GM19193 (cell line): Measurements from ENCODE around the gene NPAS2.

Experiments used
- POLR2A ChIP-seq: IDR thresholded peaks from 4 replicates; pipeline ENCODE4 v1.6.1; 2011; ENCODE audit not compliant: insufficient read depth, insufficient read length; ENCODE audit errors: extremely low read depth

NPAS2 gene

DNA sequence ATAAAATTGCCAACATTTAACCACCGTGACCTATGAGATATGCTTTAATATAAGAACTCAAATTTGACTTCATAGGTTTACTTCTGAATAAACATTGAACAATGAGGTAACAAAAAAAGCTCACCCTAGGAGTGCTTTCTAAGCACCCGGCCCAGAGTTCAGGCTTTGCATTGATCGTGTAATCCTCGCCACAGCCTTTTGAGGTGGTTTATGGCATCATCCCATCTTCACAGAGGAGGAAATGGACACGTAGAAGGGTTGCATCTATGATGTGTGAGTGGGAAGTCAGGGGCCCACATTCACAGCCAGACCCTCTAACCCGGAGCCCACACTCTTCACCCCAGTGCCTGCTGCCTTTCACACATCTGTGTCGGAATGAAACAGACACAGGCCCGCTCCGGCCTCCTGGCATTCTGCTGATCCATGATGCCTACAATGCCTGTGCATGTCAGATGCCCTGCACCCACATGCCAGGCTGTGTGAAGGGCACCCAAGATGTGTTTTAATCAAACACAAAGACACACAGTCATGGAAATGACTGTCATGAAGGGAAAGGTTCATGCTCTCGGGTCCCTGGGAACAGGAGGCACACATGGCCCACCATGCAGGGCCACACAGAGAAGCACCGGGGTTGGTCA, 133.6 kb downstream of the NPAS2 start:
- TF ChIP-seq POLR2A: no peak

DNA sequence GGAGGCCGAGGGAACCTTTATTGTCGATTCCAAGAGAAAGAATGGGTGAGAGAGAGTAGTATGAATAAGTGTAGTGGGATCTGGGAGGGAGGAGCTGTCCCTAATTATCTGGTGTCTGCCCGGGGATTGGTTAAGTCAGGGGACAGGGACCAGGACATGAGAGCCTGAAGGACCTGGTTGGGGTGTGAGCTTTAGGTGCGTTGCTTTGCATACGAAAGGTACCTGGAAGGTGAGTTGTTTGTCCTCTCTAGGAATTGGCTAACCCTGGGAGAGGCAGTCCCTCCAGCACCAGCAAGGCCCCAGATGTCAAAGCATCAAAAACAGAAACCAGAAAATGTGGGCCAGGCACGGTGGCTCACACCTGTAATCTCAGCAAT, 134.1 kb downstream of the NPAS2 start:
- TF ChIP-seq POLR2A: no peak

DNA sequence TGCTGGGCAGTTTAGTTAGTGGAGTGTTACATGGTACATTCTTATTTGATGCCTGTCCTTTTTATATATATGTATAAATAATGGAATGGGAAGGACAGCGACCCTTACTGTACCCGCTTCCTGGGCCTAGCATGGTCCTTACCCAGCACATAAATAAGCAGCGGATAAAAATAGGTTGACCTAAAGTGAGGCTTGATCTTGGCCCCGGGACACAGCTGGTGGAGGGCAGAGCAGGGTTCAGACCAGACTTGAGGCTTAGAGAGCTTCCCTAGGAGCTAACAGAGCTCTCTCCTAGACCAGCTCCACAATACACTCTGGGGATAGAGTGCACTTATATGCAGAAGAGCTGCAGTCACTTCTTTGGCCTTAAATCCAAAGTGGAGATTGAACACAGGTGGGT, 135.3 kb downstream of the NPAS2 start:
- no peak for TF ChIP-seq POLR2A

DNA sequence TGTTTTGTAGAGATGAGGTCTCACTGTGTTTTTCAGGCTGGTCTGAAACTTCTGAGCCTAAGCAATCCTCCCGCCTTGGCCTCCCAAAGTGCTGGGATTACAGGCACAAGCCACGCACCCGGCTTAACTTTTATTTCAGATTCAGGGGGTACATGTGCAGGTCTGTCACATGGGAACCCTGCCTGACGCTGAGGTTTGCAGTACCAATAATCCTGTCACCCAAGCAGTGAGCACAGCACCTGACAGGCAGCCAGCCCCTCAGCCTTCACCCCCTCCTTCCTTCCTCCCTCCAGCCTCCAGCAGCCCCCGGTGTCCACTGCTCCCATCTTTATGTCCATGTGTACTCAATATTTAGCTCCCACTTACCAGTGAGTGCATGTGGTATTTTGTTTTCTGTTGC, 136.1 kb downstream of the NPAS2 start:
- no peak for TF ChIP-seq POLR2A

DNA sequence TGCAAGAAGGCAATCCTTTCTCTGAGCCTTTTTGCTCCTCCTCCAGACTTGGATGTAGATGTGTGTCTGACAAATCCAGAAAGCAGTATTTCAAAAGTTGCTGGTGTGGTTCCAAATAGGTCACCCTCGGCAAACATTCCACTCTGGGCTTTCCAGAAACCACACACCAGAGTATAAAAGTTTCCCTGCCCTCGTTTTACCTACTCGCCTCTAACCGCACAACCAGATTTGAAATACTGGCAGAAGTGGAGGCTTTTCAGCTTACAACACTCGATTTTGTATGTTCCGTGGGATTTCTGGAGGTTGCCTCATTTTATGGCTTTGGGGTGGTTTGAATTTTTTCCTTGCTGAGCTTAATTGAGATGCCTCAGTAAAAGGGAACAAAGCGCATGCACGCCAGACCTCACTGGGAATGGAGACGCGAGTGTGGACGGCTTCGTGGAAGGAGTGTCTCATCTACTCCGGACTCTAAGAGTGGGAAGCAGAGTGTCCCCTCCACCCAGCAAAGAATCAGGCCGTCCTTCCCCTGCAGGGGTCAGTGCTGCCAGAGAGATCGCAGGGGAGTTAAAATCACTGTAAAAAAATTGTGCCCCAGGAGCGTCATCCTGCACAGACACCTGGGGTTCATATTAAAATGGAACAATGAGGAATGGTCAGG, 138.2 kb downstream of the NPAS2 start:
- TF ChIP-seq POLR2A: no peak

DNA sequence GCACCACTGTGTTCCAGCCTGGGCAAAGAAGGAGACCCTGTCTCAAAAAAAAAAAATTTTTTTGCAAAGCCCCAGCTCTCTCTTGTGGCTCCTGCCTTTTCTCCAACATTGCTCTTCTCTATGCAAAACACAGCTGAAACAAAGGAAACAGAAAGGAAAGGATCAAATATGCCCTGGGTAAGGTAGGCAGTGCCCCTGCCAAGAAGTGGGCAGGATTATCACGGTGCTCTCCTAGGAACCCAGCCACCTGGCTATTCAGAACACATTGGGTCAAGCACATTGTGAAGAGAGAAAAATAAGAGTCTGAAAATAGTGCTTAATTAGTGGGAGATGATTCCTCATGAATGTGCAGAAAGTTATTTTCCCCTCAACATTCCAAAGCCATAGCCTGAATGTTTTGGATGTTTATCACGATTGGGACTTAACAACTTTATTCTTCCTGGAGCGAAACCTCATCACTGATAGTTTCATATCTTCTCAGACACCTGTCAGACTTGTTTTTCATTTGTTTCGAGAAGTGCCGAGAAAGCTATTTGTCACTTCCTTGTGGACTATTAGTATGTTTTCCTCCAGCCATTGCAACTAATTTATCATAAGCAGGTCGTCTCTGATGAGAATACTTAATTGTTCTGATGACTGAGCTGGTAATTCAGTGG, 139.4 kb downstream of the NPAS2 start:
- no peak for TF ChIP-seq POLR2A

DNA sequence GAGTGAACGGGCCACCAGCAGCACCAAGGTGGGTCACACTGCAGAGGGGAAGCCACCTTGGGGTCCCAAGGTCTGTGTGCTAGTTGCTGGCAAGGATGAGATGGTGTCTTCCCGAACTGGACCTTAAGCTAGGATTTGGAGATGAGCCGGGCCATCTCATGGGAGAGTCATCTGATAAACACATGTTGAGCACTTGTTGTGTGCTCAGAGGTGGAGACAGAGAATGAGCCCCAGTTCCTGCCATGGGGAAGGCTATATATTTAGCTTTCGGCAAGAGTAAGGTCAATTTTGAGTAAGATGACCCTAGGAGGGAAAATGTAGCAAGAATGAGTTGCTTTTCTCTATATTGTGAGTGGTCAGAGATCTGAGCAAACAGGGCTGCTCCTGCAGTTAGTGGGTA, 140.7 kb downstream of the NPAS2 start:
- TF ChIP-seq POLR2A: no peak

DNA sequence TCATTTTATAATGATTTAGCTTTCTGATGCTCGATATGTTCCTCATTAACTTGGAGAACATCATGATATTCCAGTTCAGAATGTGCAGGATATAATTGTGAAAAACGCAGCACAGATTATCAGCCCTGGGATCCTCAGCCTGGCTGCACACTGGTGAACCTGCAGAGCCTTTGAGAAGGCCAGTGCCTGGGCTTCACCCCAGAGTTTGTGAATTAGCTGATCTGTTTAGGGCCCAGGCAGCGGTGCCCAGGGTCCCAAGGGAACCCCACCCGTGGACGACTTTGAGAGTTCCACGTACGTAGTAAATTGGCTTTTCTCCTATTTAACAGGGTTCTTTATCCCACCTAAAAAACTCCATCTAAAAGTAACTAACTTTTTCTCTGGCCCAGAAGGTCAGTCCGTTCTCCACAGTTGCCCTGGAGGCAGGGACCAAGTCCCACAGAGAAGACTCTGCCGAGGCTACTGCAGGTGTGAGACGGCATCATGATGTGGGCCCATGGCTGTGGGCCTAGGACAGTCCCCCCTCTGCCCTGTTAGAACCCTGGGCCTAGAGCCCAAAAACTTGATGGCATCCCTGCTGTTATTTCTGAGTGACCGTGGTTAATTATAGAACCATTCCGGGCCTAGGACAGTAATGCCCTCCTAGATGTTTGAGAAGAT, 142.6 kb downstream of the NPAS2 start:
- TF ChIP-seq POLR2A: no peak

DNA sequence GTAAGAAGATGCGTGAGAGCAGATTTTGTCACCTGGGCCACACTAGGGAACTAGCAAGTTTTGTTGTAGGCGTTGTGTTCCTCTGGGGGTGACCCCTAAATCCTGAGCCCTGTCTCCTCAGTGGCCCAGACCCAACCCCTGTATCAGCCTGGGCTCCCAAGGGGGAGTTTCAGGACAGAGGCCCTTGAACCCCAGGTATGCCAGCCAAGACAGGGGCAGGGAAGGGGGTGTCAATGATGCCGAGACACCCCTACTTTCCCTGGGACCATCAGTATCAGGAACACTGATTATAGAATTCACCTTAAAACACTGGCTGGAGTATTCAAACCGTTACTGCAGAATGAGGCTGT, 143.1 kb downstream of the NPAS2 start:
- TF ChIP-seq POLR2A: no peak

DNA sequence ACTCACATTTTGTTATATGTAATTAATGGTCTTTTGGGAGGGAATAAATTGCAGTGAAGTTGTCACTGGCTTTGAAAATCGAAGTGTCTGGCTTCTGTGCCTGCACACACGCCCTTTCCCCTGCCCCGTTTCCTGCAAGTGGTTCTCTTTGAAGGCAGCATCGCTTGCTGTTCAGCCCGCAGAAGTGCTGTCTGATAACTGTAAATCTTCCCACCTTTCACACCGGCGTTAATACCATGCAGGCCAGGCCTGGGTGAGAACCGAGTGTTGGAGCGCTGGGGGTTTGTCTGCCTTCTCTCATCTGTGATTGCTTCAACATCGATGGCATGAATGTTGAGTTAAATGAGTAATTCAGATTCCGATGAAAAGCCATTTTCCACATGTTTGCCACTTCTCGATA, 144.3 kb downstream of the NPAS2 start:
- TF ChIP-seq POLR2A: no peak

DNA sequence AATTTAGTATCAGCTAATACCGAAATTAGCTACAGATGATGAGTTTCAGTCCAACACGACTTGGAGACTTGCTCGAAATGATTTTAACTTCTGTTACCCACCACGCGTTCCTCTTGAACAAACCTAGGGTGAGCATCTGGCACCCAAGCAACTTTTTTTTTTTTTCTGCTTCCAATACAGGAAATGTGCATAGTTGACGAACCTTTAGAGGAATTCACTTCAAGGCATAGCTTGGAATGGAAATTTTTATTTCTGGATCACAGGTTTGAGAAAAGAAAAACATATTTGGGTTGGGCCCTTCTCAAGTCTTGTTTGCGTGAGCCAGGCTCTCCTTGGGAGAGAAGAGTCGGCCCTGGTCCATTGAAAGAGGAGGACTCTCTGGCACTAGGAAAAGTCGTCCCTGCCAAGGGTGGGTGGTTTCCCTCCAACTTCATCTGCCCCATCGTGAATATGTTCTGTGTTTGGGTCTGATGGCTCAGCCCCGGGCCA, 144.8 kb downstream of the NPAS2 start:
- no peak for TF ChIP-seq POLR2A

DNA sequence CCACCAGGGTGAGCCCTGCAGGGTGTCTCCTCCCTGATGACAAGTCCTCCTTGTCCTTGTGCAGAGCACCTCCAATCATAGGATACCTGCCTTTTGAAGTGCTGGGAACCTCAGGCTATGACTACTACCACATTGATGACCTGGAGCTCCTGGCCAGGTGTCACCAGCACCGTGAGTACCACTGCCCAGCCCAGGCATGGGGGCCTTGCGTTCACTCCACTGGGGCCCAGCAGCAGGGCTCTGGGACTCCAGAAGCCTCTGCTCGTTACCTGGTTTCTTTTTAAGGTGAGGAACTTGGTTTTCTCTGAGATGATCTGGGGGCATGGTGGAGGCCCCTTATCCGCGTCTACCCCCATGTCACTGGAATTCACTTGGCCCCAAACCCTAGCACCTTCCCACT, 145.7 kb downstream of the NPAS2 start:
- no peak for TF ChIP-seq POLR2A

DNA sequence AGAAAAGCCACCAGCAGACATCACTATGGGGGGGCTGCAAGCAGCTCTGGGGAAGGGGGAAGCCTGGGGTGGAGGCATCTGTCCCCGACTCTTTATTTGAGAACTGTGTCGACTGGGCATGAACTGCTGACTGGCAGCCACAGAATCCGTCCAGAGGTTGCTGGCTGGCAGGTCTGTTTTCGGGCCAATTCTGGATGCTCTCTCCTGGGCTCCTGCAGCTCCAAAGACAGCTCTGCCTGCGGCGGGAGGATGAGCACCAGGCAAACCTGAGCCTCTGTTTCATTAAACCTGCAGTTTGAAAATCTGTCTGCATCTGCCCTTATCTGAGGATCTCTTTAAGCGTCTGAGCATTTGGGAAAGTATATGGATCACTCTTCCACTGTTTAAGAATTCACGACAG, 147.8 kb downstream of the NPAS2 start:
- TF ChIP-seq POLR2A: no peak

DNA sequence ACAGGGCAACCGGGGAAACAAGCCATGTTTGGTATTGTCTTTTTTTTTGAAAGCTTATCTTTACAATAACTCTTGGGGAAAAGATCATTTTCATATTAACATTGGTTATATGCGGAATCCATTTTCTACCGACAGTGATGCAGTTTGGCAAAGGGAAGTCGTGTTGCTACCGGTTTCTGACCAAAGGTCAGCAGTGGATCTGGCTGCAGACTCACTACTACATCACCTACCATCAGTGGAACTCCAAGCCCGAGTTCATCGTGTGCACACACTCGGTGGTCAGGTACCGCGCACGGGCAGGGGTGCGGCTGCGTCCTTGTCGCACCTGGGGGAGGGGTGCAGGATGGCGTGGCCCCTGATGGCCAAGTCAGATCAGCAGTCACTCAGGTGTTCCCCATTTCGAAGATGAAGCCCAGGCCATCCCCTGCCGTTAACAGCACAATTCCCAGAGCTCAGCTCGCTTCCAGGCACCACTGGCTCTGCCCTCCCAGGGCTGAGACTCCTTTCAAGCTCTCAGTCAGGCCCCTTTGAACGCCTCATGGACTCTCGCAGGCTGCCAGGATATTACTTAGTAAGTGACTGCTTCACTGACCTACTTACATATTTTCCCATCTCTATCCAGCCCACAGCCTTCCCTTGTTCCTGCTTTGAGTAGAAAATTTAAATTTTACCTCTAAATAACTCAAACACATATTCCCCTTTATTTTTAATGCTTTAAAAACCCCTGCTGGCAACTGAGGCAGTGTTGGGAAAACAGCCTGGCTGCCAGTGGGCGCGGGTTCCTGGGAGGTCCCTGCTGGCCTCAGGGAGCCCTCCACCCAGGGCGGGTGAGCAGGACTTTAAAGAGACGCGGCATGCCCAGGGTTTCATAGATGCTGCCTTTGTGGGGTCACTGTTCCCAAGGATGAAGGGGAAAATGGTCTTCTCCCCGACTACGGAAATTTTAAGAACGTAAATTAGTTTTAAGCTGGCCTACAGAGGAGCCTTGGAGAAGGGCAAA, 148.5 kb downstream of the NPAS2 start:
- TF ChIP-seq POLR2A: no peak
